NCI-H748 (cell line): ENCODE data around the gene SRGAP3.

Experiments used
- DNase-seq: peaks from one replicate; lab custom pipeline; 2025; ENCODE audit not compliant: unreplicated experiment; lab: John Stamatoyannopoulos, UW

The SRGAP3 gene

DNA sequence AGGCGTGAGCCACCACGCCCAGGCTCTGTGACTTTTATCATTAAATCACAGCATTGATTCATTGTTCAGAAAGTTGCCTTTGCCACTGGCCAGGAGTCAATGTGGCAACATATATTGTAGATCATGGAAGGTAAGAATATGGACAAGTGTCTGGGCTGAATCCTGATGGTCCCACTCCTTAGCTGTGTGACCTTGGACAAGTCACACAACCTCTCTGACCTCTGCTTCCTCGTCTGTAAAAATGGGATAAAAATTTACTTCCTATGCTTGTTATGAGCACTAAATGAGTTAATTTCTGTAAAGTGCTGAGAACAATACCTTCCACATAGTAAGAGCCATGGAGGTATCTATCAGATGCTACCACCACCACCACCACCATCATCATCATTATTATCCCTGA lies 182.7 kb downstream of the SRGAP3 start:
- no peak for DNase-seq

- DNase-seq = no peak
Measured at GRCh38 chr3:9066141-9066540, 183.3 kb downstream of the SRGAP3 start.

DNA sequence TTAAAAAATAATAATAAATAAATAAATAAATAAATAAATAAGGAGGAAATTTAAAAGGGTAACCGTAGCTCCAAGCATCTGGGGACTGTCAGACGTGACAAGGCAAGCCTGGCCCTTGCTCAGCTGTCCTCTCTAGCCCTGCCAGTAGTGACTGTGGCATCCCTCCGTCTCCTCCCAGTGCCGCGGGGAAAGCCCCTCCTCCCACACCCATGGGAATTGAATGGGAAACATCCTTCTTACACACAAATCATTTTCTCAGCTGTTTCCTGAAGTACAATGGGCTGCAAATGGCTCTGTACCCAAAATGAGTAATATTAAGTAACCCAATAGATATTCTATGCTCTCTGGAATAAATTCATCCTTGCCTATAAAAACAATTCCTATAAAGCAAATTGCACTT lies 184.6 kb downstream of the SRGAP3 start:
- peak; percentile 8 for DNase-seq

- DNase-seq = no peak
Measured at GRCh38 chr3:9064251-9064650, 185.2 kb downstream of the SRGAP3 start.

GRCh38 chr3:9062570-9062969 lies 186.9 kb downstream of the SRGAP3 start:
- DNase-seq = no peak

DNA sequence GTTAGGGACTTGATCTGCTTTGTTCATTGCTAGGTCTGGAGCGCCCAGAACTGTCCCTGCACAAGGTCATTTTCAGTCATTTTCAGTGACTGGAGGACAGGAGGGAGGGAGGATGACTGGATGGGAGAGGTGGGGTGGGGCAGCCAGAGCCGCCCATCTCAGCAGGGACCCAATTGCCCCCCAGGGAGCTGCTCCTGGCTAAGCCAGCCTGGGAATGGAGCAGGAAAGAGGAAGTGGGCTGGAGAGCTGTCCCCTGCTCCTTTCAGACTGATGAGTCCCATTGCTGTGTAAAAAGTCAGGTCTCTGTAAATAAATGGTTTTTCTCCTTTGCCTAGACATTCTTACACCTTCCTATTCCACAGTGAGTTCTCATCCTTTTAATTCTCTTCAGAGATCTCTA lies 187.8 kb downstream of the SRGAP3 start:
- no peak for DNase-seq

DNA sequence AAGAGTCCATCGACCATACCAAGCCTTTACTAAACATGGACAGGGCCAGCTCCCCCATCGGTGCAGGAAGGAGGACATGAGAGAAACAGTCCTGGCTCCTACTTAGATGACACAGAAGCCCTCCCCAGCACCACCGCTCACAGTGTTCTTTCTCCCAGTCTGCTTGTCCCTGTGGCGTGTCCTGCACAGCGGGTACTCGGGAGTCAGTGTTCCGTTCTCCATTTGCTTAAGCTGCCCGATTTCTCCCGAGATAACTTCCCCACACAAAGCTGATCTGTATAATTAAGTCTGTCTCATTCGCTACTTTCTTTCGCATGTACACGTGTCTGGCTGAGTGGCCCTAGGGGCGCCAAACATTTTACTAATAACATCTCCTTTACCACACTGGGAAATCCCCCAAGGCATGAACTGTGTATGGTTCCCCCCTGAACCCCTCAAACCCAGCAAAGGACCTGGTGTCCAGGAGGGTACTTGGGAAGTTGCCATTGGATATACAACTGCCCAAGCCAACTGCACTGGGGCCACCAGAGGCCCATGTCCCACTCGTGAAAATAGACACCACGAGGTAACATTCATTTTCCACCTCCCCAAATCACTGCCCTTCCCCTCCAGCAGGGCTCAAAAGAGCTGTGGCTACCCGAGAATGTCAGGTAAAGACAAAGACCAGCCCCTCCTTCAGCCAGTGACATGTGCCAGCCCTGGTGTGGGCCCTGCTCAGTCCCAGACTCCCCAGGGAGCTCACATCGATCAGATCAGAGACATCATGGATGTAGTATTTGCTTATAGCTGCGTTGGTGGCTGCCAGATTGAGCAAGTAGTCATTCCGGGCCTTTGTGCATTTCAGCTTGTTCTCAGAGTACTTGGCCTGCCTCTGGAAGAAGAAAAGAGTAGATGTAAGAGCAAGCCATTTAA lies 189.7 kb downstream of the SRGAP3 start:
- DNase-seq = no peak

- no peak for DNase-seq
Measured at GRCh38 chr3:9056581-9056980, 192.9 kb downstream of the SRGAP3 start.

GRCh38 chr3:9047452-9048346 lies 201.7 kb downstream of the SRGAP3 start:
- no peak for DNase-seq

GRCh38 chr3:9045371-9045770 lies 204.1 kb downstream of the SRGAP3 start:
- no peak for DNase-seq

- DNase-seq = no peak
Measured at GRCh38 chr3:9043063-9043462, 206.4 kb downstream of the SRGAP3 start.

DNA sequence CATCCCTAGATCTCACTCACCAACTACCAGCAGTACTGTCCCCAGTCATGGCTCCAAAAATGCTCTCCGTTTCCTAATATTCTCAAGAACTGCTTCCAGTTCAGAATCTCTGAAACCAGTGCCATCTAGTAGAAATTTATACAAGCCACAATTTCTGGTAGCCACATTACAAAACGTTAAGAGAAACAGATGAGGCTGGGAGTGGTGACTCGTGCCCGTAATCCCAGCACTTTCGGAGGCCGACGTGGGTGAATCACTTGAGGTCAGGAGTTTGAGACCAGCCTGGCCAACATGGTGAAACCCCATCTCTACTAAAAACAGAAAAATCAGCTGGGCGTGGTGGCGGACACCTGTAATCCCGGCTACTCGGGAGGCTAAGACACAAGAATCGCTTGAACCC lies 207.8 kb downstream of the SRGAP3 start:
- DNase-seq = no peak

GRCh38 chr3:9040996-9041395 lies 208.4 kb downstream of the SRGAP3 start:
- no peak for DNase-seq

GRCh38 chr3:9037144-9037711 lies 212.2 kb downstream of the SRGAP3 start:
- DNase-seq = no peak

DNA sequence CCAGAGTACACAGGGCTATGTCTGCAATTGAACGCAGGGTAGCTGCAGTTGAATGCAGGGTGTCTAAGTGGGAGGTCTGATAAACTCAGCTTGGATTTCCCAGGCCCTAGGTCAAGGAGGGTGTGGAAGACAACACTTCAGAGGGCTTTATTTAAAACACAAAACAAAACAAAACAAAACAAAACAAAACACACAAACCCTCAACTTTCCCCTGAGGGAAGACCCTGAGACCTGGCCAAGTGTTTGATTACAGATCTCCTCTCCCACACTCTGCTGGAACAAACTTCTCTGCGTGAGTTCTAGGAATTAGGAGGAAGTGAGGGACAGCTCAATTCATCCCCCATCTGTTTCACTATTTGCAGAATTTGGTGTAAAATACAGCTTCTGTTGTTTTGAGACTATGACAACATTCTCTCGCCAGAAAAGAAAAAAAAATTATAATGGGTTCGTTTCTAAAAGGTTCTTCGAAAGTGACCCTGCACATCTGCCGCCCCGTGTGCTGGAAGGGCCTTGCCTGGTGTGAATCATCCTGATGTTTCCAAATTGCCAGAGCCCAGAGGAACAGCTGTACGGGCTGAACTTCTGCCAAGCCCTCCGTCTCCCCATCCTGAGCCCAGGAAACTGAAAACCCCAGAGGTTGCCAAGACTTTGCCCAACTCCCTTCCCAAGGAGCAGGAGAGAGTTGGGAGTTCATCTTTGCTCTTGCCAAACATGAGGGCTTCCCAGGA lies 212.9 kb downstream of the SRGAP3 start:
- no peak for DNase-seq

DNA sequence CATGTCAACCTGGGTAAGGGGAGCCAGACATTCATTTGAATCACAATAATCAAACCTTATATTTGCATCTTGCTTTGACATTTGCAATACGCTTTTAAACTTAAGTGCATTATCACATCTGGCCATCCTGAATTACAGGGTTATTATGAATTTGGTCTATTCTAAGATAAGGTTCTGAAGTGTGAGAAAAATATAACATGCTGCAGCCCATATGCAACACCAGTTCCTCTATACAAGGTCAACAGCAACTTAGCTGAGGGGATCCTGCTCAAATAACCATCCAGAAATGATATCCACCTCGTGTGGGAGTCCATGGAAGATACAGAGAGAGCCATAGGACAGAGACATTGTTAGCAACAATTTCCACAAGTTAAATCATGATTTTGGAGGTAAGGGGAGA lies 213.5 kb downstream of the SRGAP3 start:
- no peak for DNase-seq

DNA sequence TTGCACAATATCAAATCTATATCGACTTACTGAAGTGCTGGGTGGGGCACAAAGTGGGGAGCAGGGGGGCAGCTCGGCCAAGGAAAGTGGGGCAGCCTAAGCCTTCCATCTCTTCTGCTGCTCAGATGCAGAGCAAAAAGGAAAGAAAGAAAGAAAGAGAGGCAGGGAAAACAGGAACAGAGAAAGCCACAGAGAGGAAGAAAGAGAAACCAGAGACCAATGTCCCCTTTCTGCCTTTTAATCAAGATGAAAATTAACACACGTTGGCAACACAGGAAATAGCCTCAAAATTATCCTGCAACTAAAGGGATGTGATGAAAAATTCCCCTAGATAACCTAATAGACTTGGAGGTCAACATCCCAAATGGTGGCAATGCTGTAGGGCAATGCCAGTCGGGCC lies 214.0 kb downstream of the SRGAP3 start:
- no peak for DNase-seq

DNA sequence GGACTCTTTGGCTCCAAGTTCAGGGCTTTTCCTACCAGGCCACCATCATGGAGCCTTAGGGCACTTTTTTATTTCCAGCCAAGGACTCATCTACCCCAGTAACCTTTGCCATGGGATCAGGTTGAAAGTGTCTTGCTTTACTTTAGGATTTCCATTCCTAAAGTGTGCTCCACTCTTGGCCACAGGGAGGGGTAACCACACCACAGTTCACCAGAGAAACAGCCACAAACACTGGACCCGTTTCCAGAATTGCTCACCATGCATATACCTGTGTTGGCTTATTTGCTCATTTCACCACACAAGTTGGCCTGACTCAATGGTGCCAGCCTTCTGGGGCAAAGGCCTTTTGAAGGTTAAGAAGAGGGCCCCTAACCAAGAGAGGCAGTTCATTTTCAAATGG lies 215.6 kb downstream of the SRGAP3 start:
- DNase-seq = no peak

DNA sequence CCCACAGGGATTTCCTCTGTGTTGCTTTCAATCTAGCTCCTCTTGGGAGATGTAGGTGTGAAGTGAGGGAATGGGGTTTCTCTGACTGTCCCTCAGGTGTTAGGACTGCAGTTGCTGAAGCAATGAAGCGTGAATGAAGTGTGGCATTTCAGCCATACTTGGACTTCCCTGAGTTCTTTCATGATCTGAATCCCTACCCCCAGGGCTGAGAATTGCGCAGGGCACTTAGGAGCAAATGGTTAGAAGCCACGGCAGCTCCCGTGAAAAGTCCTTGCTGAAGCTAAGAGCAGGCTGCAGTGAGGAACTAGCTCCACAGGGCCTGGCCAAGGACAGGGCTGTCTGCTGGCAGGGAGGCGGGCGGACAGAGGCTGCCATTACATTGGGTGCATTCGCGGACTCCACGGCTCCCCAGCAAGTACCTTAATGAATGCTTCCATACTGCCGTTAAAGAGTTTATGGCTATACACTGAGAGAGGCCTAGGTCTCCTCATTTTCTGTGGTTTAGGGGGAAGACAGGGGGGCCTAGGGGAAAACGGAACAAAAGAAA lies 217.1 kb downstream of the SRGAP3 start:
- no peak for DNase-seq

- DNase-seq = no peak
Measured at GRCh38 chr3:9030034-9030433, 219.4 kb downstream of the SRGAP3 start.

- no peak for DNase-seq
Measured at GRCh38 chr3:9028134-9028533, 221.3 kb downstream of the SRGAP3 start.
